ENCODE data around the gene BAIAP3. TPM values are rescaled to one million over a fixed set of nuclear protein-coding genes. Genes with fewer than 3 reads are reported as not detected.
A peak's percentile ranks its signal among the peaks of the same experiment; 100 is the strongest.

Gene BAIAP3
- total RNA-seq, 2 experiments from 2014 or later = 3.2 to 6.3 TPM

DNA sequence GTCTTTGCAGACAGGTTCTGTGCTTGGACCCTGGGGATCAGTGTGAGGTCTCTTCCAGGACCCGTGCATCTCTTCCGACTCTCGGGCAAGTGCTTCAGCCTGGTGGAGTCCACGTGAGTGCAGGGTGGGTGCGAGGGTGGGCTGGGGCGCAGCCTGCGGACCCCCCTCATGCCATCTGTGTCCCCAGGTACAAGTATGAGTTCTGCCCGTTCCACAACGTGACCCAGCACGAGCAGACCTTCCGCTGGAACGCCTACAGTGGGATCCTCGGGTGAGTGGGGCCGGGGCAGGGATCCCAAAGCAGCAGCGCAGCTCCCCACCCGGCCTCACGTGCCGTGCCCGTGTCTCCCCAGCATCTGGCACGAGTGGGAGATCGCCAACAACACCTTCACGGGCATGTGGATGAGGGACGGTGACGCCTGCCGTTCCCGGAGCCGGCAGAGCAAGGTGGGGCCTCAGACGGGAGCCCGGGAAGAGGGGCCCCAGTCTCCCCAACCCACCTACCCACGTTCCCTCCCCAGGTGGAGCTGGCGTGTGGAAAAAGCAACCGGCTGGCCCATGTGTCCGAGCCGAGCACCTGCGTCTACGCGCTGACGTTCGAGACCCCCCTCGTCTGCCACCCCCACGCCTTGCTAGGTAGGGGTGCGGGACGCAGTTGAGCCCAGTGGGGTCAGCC, 28.4 kb downstream of the BAIAP3 start:
- no peak for DNase-seq (ENCODE audit: low spot score)
- Histone ChIP-seq H3K9me3 (ENCODE audit: low read length) (no peaks in the 10 kb centered on the region), H3K79me2 (ENCODE audit: insufficient read depth, low read depth, low read length) (no peaks in the 10 kb centered on the region), H3K36me3 (ENCODE audit: insufficient read depth, low read length) (peaks cover 55% of the 10 kb centered on the region), H3K4me1 (ENCODE audit: insufficient read depth, low read length, poor library complexity, severe bottlenecking) (no peaks in the 10 kb centered on the region), H3K27ac (ENCODE audit: low read depth, low read length, poor library complexity, severe bottlenecking) (no peak overlapping the region), H3K4me2 (ENCODE audit: low read length) (no peak overlapping the region), H3K4me3 (ENCODE audit: low read depth, low read length, poor library complexity, severe bottlenecking) (no peak overlapping the region), H3K9me2 (ENCODE audit: insufficient read depth, low read length) (no peaks in the 10 kb centered on the region), H4K20me1 (ENCODE audit: insufficient read depth, low read length) (no peaks in the 10 kb centered on the region), H2AFZ (ENCODE audit: low read length) (no peak overlapping the region)
- no TSS peak for BruUV-seq (replicated peaks)
- intact Hi-C loops (cut with micrococcal nuclease; ENCODE audit: unreplicated experiment) = loop anchor here (5.0 kb wide), 1 partner anchor 50 kb away; the partner anchor contains the start of gene UNKL
- ChIA-PET POLR2A (no interaction called here), CTCF (ENCODE audit: unreplicated experiment) (no interaction called here)
- TF ChIP-seq, protein P1, sequence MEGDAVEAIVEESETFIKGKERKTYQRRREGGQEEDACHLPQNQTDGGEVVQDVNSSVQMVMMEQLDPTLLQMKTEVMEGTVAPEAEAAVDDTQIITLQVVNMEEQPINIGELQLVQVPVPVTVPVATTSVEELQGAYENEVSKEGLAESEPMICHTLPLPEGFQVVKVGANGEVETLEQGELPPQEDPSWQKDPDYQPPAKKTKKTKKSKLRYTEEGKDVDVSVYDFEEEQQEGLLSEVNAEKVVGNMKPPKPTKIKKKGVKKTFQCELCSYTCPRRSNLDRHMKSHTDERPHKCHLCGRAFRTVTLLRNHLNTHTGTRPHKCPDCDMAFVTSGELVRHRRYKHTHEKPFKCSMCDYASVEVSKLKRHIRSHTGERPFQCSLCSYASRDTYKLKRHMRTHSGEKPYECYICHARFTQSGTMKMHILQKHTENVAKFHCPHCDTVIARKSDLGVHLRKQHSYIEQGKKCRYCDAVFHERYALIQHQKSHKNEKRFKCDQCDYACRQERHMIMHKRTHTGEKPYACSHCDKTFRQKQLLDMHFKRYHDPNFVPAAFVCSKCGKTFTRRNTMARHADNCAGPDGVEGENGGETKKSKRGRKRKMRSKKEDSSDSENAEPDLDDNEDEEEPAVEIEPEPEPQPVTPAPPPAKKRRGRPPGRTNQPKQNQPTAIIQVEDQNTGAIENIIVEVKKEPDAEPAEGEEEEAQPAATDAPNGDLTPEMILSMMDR (conservative IDR thresholded peaks at IDR 0.05; ENCODE audit: low read length) = no peak
- TF ChIP-seq EZH2phosphoT487 (IDR thresholded peaks at IDR 0.05; ENCODE audit: borderline replicate concordance, low read depth, low read length) = no peak

DNA sequence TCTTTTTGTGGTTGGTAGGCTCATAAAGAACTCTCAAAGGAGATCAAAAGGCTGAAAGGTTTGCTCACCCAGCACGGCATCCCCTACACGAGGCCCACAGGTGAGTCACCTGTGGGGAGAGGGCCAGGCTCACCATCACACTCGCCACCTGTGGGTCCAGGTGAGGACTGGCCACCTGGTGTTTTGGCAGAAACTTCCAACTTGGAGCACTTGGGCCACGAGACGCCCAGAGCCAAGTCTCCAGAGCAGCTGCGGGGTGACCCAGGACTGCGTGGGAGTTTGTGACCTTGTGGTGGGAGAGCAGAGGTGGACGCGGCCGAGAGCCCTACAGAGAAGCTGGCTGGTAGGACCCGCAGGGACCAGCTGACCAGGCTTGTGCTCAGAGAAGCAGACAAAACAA, 29.4 kb downstream of the BAIAP3 start:
- Histone ChIP-seq H3K27ac (ENCODE audit: low read depth, low read length, poor library complexity, severe bottlenecking) (no peak overlapping the region), H3K9me2 (ENCODE audit: insufficient read depth, low read length) (no peaks in the 10 kb centered on the region), H3K4me3 (ENCODE audit: low read depth, low read length, poor library complexity, severe bottlenecking) (no peak overlapping the region), H3K79me2 (ENCODE audit: insufficient read depth, low read depth, low read length) (no peaks in the 10 kb centered on the region), H3K4me2 (ENCODE audit: low read length) (no peak overlapping the region), H3K4me1 (ENCODE audit: insufficient read depth, low read length, poor library complexity, severe bottlenecking) (no peaks in the 10 kb centered on the region), H3K36me3 (ENCODE audit: insufficient read depth, low read length) (peaks cover 55% of the 10 kb centered on the region), H2AFZ (ENCODE audit: low read length) (no peak overlapping the region), H3K9me3 (ENCODE audit: low read length) (no peaks in the 10 kb centered on the region), H4K20me1 (ENCODE audit: insufficient read depth, low read length) (no peaks in the 10 kb centered on the region)
- TSS peak; percentile 66 for BruUV-seq (replicated peaks)
- ChIA-PET CTCF (ENCODE audit: unreplicated experiment) (interaction anchor here (0.5 kb wide), 1 partner anchor 47 kb away, joined by 3 read pairs; no protein-coding TSS in a partner anchor), POLR2A (interaction anchor here (0.6 kb wide), 1 partner anchor 16 kb away, joined by 5 read pairs; no protein-coding TSS in a partner anchor)
- intact Hi-C loops (cut with micrococcal nuclease; ENCODE audit: unreplicated experiment) = loop anchor here (5.0 kb wide), 1 partner anchor 49 kb away; the partner anchor contains the start of gene UNKL
- no peak for TF ChIP-seq EZH2phosphoT487 (IDR thresholded peaks at IDR 0.05; ENCODE audit: borderline replicate concordance, low read depth, low read length)
- TF ChIP-seq, protein P1 (conservative IDR thresholded peaks at IDR 0.05; ENCODE audit: low read length) = no peak
- DNase-seq (ENCODE audit: low spot score) = no peak

GRCh38 chr16:1363501-1364041, 30.1 kb downstream of the BAIAP3 start:
- intact Hi-C loops (cut with micrococcal nuclease; ENCODE audit: unreplicated experiment) = loop anchor here (5.0 kb wide), 1 partner anchor 49 kb away; the partner anchor contains the start of gene UNKL

More at GRCh38 chr16:1363501-1364041, 30.1 kb downstream of the BAIAP3 start:
- no peak overlapping the region for H3K4me3 ChIP-seq (ENCODE audit: low read depth, low read length, poor library complexity, severe bottlenecking)
- H3K36me3 ChIP-seq (ENCODE audit: insufficient read depth, low read length) = peaks cover 55% of the 10 kb centered on the region
- no peak overlapping the region for H3K27ac ChIP-seq (ENCODE audit: low read depth, low read length, poor library complexity, severe bottlenecking)
- H3K4me2 ChIP-seq (ENCODE audit: low read length) = no peak overlapping the region
- H3K9me2 ChIP-seq (ENCODE audit: insufficient read depth, low read length) = no peaks in the 10 kb centered on the region
- ChIA-PET POLR2A (interaction anchor here (0.6 kb wide), 1 partner anchor 440 kb away, joined by 3 read pairs; no protein-coding TSS in a partner anchor), CTCF (ENCODE audit: unreplicated experiment) (no interaction called here)
- TF ChIP-seq EZH2phosphoT487 (IDR thresholded peaks at IDR 0.05; ENCODE audit: borderline replicate concordance, low read depth, low read length) = no peak
- TF ChIP-seq, protein P1 (conservative IDR thresholded peaks at IDR 0.05; ENCODE audit: low read length) = peak; percentile 88
- peak; percentile 63 for DNase-seq (ENCODE audit: low spot score)
- H3K4me1 ChIP-seq (ENCODE audit: insufficient read depth, low read length, poor library complexity, severe bottlenecking) = no peaks in the 10 kb centered on the region
- H3K9me3 ChIP-seq (ENCODE audit: low read length) = no peaks in the 10 kb centered on the region
- no peaks in the 10 kb centered on the region for H4K20me1 ChIP-seq (ENCODE audit: insufficient read depth, low read length)
- BruUV-seq (replicated peaks) = no TSS peak
- H3K79me2 ChIP-seq (ENCODE audit: insufficient read depth, low read depth, low read length) = no peaks in the 10 kb centered on the region
- H2AFZ ChIP-seq (ENCODE audit: low read length) = no peak overlapping the region

All from OCI-LY7 (cell line).